ENCODE data around the gene POFUT2. TPM values are rescaled to one million over a fixed set of nuclear protein-coding genes. Genes with fewer than 3 reads are reported as not detected.

The POFUT2 gene
- total RNA-seq, 1 donor from 2014 or later: 42.6 TPM

DNA sequence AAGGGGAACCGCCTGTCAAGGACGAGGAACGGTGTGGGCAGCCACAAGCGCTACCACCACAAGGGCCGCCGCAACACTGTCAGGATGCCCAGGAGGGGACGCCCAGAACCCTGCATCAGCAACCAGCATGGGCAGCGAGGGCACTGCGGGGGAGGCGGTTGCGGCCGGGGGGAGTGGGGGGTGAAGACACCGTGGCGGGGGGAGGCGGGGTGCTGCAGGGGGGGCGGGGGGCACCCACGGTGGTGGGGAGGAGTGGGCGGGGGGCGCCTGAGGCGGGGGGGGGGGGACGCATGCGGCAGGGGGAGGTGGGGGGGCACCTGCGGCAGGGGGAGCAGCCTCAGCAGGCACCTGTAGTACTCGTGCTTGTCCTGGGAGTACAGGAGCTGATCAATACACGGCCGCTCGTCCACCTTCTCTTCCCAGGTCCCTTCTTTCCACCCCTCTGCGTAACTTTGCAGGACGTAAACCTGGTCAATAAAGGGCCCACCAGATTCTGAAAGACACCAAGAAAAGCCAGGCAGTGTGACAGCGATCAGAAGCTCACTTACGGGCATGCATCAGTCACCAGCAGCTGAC is 4.6 kb downstream of the POFUT2 start:
- DNase-seq (ENCODE audit: low spot score): peak; percentile 39

DNA sequence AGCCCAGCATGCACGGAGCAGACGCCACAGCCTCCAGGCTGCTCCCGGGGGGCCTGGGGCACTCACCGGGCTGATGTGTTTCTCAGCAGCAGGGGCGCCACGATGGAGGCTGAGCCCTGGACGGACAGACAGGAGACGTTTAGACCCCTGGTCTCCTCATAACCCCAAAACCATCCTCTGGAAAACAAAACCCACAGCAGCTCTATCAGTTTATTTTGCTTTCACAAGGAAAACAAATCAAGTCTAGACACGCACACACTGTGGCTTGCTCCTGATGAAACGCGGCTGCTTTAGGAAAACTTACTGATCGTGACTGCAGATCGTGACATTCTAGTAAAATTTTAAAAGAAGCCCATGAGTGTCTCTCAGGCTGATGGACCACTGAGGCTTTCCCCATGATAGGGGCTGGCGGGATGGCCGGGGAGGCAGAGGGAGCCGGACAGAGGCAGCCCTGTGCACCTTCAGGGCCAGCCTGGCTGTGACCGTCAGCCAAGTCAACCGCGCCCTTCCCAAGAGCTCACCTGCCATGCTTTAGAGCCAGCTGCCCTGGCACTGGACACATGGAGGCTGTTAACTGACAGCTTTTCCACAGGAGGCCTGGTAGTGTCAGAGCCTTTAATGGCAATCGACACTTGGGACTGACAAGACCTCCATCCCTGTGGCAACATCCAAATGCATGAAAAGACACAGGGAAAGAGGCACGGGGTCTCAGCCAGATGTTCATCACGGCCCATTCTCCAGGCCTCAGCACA is 5.2 kb downstream of the POFUT2 start:
- DNase-seq (ENCODE audit: low spot score): no peak

DNA sequence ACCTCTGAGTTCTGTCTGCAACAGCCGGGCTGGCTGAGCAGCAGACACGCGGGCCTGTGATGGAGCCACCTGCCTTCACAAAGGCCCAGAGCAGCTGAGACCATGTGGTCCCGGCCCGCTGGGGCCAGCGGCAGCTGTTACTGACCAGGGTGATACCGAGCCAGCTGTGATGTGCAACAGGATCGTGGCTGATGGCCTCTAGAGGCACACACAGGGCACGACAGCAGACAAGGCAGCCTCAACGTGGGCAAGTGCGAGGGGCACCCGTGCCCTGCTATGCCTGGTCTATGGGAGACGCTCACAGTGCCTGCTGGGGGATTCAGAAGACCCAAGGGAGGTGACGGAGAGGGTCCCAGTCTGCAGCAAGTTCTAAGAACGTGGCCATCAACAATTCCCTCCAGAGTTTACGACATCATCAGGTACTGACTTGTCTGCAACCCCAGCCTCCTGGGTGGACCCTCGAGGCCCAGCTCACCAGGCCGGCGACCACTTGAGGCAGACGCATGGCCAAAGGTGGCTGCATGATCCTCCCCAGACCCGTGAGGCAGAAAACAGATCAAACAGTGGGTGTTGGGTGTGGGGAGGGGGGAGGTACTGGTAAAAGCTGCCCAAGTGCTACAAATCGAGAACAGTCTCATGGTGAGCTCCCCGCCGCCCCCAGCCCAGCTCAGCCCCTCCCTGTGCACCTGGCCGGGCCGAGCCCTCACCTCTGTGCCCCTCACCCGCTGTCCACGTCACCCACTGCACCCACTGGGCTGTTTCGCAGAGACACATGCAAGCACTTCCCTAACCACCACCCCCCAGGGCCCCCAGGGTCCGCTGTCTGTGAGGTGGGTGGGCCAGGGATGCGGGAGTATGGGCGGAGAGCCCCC is 6.0 kb downstream of the POFUT2 start:
- DNase-seq (ENCODE audit: low spot score): peak; percentile 41

DNA sequence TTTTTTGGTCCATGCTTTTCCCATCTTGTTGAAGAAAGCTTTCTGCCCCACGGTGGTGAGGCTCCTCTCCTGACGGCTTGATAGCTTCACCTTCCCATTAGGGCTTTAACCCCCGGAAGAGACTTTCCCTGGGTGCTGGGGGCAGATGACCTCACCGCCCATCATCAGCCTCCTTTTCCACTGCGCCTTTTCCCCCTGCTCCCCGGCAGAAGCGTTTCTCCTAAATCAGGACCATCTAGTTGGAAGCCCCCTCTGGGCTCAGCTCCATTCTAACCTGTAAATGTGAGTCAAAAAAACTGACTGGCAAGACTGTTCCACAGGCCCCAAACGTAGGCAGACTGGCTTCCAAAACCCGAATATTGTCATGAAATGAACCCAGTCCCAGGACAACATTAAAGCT is 6.7 kb downstream of the POFUT2 start:
- no peak for DNase-seq (ENCODE audit: low spot score)

DNA sequence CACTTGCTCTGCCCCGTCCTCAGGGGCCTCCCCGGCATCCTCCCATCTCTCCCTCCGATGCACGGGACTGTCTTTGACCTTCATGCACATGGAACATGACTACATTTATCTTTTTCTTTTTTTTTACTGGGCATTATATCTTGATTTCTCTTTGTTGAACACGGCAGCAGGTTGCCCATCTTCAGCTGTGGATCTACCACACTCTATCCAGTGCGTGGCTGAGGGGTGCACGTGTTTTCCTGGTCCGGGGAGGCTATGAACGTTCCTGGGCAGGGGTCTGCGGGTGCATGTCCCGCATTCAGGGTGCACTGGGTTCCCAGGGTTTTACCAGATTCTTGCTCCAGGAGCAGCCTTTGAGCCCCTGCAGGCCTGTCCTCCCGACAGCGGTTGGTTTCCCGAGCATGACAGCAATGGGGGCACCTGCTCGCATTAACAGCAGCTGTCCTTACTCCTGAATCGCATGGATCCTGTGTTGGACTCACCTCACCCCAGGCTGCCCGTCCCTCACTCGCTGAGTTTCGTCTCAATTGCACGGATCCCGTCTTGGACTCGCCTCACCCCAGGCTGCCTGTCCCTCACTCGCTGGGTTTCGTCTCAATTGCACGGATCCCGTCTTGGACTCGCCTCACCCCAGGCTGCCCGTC is 7.4 kb downstream of the POFUT2 start:
- peak; percentile 40 for DNase-seq (ENCODE audit: low spot score)

DNA sequence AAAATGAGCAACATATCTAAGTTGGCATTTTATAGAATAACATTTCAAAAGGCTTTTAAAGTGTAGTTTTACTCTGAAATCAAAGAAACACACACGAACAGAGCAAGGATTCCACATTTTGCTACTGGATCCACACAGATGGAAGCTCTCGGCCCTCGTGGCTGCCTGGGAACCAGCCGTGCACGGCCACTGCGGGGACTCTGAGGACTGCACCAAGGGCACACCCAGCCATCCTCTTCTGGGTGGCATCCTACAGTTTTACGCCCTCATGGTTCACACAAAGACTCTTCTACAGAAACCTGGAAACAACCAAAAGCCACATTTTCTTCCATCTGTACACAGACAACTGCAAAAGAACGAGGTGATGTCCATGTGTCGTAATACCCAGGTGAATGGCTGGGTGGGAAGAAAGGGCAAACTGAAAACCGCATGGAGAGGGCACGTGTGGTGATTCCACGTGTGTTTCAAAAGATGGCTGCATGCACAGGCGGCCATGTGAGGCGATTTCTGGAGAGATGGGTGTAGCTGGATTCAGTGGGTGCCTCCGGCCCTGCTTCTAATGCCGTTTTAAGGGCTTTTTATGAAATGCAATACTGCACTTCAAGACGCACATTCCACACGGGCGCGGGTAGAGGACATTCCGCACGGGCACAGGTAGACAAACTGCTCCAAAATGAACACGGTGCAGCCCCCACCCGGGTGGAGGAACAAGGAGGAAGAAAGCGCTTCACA is 8.1 kb downstream of the POFUT2 start:
- DNase-seq (ENCODE audit: low spot score): peak; percentile 27

DNA sequence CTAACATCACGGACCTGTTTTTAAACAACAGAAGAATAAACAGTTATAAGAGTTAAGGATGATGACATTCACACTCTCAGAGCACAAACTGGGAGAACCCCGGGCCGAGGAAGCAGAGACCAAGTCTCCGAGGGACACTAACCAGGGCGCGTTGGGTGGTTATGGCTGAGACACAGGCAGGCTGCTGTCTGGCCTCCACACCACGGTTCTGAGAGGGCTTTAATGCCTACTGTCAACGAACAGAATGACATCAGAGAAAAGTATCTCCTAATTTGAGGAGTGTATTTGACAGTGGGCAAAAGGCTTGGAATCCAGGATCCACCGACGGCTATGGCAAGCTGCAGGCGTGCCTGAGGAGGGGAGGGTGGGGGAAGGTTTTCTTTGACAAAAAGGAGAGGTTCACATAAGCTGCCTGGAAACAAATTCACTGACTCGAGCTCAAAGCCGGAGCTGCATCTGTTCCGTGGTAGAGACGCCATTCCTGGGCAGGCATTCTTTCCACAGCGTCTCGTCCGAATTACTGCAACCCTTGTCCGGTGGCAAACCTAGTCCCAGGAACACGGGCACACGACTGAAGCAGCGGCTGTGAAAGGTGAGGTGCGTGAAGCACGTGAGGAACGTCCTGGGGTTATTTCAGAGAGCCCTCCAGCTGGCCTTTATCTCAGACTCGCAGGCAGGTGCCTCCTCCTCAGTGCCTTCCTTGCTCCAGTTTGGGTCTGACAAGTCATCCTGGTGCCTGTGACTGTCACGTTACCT is 9.4 kb downstream of the POFUT2 start:
- DNase-seq (ENCODE audit: low spot score): peak; percentile 29

DNA sequence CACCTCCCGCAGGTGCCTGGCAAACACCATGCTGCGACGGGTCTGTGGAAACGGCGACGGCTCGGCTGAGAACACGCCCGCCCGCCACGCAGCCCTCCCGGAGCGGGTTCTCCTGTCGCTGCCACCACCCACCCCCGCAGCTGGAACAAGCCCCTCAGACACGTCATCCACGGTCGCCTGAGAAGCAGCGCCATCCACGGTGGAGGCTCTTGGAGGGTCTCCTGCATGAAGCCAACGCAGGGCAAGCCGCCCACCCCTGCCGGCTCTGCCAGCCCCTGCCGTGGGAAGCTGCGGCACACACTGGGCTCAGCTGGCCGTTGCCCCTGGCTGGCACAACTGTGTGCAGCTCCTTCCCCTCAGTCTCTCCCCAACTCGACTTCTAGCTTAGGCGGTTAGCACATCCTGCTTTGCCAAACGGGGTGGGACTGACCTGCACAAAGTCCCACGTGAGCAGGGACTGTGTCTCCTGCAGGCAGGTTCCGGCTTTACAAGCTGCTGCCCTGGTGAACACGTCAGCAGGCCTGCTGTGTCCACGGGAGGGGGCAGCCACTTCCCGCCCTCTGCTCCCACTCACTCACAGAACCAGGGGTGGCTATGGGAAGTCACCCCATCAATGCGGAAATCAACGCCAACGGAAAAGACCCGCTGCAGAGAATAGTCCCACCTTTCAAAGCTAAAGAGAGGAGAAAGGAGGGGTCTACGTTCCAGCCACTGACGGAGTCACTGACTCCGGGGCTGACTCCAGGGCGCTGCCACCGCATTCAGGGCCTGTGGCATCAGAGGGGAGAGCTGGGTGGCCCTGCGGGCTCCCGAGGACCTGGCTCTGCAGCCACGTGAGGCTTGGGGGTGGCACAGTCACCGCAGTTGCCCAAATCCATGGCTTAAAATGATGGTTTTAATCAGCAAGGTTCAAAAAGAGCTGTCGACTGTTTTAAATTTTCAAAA is 10.3 kb downstream of the POFUT2 start:
- DNase-seq (ENCODE audit: low spot score): peak; percentile 42

DNA sequence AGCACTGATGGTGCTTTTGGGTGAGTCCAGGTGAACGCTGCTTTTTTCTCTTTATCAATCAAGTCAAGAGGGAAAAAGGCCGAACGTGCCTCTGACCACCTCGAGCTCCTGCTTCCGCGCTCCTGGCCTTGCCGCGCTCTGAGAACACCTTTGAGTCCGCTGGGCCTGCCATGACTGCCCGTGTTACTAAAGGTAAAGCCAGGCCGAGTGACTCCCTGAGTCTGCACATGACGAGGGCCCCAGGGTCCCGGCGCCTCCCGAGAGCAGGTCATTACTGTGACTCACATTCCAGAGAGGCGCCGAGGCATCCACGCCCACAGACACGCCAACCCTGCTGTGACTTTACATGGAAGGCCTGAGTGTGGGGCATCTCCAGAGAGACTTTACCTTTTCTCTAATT is 11.1 kb downstream of the POFUT2 start:
- DNase-seq (ENCODE audit: low spot score): peak; percentile 36

DNA sequence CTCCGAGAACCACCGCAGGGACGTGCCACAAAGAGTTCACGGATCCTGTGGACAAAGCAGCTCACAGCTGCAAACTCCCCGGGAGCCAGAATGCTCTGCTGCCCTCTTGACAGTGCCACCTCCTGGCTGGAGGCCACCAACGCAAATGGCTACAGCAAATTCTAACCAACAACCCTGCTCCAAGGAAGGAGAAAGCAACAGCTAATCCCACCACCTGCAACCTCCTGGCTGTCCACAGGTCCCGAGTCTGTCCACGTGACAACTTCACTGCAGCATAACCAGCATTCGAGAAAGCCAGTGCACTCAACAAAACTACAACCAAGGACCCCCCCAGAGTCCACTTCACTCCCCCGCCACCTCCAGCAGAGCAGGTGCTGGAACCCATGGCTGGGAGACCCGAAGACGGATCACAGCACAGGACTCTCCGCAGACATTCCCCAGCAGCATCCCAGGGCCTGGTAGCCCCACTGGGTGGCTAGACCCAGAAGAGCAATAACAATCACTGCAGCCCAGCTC is 17.3 kb downstream of the POFUT2 start:
- peak; percentile 32 for DNase-seq (ENCODE audit: low spot score)

DNA sequence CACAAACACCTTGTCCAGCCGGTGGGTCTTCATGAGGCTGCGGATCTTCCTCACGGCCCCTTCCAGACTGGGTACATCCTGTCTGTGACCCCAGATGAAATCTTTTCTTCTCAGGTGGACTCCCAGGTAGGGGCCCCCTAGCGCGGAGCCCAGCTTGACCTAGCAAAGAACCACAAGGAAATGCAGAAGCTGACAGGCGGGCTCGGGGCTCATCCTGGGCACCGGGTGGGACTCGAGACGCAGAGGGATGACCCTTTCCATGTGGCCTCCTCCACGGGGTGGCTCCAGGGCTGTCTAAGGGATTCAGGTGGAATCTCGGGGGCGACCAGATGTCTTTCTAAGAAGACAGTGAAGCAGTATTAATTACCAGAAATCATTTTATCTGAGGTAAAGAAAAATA is 17.8 kb downstream of the POFUT2 start:
- no peak for DNase-seq (ENCODE audit: low spot score)

DNA sequence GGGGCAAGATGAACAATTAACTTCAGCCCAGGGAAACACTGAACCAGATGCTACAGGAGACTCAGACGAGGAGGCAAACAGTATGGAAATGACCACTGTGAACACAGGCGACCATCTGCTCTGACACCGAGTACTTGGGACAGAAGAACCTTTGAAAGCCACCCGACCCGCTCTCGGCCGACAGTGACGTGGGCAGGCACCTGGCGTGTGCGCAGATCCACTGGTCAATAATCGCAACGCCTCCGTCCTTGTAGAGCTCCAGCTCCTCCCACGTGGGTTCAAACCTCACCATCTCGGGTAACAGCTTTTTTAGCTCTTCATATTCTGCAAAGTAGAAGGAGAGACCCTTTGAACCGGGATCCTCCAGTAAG is 20.3 kb downstream of the POFUT2 start:
- no peak for DNase-seq (ENCODE audit: low spot score)

DNA sequence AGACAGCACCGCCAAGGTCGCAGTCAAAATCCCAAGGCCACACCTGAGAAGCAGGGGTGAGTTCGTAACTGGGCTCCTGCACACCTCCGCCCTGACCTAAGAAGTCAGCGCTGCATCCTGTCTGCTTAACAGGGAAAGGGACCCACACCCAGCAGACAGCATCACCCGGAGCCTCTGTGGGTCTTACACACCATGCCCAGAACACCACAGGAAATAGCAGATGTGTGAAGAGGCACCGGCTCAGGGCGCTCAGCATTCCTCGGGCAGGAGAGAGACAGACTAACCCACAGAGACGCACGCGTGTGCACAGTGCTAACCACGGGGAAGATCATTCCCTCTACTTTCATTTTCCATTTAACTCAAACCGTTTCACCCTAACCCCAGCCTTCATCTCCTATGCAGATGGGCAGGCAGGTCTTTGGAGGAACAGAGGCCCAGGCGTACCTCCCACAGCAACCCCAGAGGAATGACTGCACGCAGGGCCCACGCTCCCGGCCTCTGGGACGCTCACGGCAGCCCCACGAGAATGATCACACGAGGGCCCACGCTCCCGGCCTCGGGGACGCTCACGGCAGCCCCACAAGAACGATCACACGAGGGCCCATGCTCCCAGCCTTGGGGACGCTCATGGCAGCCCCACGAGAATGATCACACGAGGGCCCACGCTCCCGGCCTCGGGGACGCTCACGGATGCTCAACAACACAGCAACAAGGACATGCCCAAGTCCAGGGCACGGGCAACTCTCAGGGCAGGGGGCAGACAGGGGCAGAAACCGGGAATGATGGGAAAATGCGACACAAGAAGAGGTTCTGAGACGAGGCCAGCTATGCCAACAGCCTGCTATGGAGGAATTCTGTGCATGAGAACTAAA is 20.9 kb downstream of the POFUT2 start:
- DNase-seq (ENCODE audit: low spot score): peak; percentile 38

DNA sequence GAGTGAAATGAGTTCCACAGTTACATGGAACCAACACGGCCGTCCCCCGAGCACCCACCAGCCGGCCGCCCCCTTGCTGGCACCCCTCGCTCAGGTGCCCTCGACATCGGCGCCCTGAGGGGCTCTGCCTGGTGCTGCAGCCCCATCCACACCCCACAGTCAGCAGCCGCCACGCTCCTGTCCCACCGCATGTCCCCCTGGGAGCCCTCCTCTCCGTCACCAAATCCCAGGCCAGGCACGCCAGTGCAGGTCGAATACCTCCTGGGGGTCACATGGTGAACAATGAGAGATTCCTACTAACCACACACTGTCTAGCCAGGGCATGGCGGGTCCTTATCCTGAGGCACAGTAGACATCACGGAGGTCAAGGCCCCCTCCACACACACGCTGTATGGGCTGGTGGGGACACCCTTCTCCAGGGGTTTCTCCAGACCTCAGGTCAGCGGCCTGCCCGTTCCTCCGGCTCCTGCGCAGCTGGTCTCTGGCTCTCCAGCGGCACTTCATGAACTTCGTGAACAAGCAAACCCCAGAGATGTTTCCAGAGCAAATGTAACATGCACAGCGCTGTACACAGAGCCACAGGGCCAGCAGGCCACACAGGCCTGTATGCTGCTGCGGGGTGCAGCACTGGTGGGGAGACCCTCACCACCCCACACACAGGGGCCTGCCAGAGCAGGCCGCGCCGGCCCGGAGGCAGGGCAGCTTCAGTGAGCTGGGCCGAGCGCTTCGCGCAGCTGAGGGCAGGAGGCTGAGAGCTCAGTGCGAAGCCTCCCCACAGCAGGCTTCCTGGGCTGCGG is 21.8 kb downstream of the POFUT2 start:
- DNase-seq (ENCODE audit: low spot score): no peak

DNA sequence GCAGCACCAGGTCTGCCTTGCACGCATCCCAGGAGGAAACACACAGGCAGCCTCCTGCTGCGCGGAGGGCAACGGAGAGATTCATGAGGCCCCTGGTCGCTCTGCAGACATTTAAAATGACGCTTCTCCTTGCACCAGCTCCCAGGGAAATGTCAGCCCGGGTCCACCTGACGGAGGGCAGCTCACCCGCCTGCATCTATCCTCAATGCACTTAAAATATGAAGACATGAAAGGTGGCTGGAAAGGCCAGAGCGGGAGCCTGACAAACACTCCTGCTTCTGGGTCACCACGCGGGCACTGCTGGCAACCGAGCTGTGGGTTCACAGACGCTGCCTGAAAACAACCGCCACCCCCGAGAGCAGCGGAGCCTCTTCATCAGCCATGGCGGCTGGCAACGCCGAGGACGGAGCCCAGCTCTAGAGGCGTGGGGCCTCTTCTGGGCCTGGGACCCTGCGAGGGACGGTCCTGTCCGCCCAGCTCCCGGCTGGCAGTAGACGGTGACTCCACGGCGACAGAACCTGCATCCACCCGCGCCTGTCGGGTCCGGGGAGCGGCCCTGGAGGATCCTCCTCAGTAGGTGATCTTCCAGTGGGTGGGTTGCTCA is 22.7 kb downstream of the POFUT2 start:
- peak; percentile 39 for DNase-seq (ENCODE audit: low spot score)

DNA sequence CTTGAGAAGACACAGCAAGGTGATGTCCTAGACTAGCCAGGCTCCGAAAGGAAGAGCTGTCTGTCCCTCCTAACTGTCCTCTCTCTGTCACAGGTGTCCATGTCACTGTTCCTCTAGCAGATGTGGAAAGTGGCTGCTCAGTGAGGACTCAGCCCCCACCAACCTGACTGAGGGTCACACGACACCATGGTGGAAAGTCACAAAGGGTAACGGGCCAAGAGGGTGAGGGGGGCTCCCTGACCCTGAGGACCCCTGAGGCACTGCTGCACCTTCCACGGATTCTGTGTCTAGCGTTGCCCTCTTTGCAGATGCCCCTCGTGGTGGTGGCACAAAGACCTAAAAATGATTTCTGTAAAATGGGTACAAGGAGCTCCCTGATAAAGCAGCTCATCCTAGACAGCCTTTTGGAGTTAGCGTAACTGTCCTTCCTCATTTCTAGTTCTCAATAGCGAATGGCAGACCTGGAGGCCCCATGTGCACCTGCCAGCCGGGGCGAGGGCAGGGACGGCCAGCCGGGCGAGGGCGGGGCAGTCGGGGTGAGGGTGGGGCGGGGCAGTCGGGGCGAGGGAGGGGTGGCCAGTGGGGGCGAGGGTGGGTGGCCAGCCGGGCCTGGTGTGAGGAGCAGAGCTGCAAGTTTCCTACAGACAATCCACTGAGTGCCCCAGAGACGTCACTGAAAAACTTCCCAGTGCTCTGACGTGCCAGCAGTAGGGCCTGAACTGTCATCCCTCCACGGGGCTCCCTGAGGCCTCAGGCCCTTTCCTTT is 23.4 kb downstream of the POFUT2 start:
- DNase-seq (ENCODE audit: low spot score): peak; percentile 29
